Left hindlimb (tissue), 1 donor: ENCODE data around the gene ZNF878.
A peak's percentile ranks its signal among the peaks of the same experiment; 100 is the strongest.

Experiments used
- DNase-seq: peaks from one replicate; pipeline ENCODE4 v3.0.0-alpha.2; 2018

ZNF878 gene

DNA sequence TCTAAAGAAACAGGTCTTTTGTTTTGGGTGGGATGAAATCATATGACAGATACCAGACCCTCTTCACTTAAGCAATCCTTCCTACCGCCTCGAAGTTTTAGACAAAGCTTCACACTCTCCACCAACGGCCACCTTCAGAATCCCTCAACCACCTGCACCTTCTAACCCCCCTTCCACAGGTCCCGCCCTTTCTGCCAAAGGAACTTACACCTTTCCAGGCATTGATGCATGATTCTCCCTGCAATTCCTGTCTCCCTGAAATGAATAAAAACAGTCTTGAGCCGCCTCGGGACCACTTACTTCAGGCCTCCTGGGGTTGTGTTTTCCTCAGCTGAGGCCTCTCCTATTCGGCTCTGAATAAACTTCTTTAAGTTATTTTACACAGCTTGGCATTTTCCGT lies 18.1 kb downstream of the ZNF878 start:
- DNase-seq = peak; percentile 24

GRCh38 chr19:12034198-12034597 lies 18.6 kb downstream of the ZNF878 start:
- DNase-seq = no peak

DNA sequence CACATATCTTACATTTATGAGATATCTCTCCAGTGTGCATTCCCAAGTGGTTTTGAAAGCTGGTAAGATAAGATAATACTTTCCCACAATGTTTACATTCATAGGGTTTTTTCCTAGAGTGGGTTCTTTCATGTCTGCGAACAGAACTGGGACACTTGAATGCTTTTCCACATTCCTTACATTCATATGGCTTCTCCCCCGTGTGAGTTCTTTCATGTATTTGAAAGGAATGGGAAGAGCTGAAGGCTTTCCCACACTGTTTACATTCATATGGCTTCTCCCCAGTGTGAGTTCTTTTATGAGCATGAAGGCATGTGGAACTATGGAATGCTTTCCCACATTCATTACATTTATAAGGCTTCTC lies 37.0 kb downstream of the ZNF878 start:
- DNase-seq = no peak

- no peak for DNase-seq
Observed at GRCh38 chr19:12015015-12015752, 37.6 kb downstream of the ZNF878 start.

DNA sequence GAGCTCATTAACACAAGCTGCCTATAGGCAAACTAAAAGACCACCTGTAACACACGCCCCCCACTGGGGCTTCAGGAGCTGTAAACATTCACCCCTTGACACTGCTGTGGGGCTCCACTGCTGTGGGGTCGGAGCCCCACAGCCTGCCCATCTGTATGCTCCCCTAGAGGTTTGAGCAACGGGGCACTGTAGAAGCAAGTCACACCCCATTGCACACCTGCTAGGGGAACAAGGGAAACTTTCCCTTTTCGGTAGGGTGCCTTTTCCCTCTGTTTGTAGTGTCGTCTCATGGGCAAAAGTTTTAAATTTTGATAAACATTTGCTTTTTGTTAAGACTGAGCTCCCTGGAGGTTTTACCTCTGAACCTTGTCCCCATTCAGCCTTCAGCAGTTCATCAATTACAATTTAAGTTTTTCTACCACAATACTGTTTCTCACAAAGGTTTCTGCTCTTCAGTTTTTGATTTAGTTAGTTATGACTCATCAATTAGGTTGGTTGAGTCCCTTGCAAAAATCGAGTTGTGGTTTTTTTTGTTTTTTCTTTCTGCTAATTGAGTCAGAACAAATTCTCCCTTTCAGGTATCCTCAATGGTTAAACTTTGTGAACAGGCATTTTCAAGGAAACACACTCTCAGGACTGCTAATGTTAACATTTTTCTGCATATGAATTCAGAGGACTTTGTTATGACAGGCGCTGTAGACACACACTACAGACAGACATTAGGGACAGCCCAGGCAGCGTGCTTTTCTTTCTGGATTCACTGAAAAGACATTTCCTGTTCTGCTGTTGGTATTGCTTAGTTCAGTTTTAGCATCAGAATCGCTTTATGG lies 52.4 kb downstream of the ZNF878 start:
- no peak for DNase-seq

DNA sequence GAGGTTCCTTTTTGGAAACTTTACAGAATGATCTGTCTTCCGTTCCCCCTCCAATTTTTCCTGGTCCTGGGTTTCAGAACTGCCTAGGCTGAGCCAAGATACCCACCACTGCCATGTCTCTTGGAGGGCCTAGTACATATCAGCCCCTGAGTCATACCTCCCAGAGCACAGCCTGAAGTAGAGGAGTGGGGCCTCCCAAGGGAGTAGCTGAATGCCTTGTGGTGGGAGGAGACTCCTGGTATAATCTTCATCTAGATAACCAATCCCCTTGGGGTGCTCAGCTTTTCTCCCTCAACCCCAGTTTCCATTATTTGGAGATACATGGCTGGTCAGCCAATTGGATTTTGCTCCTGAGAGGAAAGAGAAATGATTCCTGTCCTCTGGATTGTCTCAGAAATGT lies 57.6 kb downstream of the ZNF878 start:
- DNase-seq = no peak
